GM12891 (cell line): ENCODE results near the gene SOCS1.

Source experiments
- DNase-seq: peaks from one replicate; pipeline ENCODE4 v3.0.0; 2011; ENCODE audit warnings: low spot score; ENCODE audit not compliant: insufficient read length
- FAIRE-seq: peaks from 2 replicates; lab custom pipeline; 2011; peaks lifted over from hg19 to GRCh38; lab: Jason Lieb, UNC
- PAX5 ChIP-seq: IDR thresholded peaks from 2 replicates; pipeline ENCODE4 v1.6.1; 2011; ENCODE audit warnings: low read length, moderate library complexity, mild to moderate bottlenecking; ENCODE audit not compliant: insufficient read depth, severe bottlenecking
- POLR2A ChIP-seq: IDR thresholded peaks from 2 replicates; pipeline ENCODE4 v1.6.1; 2011; ENCODE audit warnings: low read depth, low read length, control low read depth
- POLR2AphosphoS5 ChIP-seq: IDR thresholded peaks from 2 replicates; pipeline ENCODE4 v1.6.1; 2011; ENCODE audit warnings: low read depth, low read length, control low read depth
- POU2F2 ChIP-seq: IDR thresholded peaks from 2 replicates; pipeline ENCODE4 v1.6.1; 2011; ENCODE audit warnings: low read depth, mild to moderate bottlenecking, control low read depth, low read length, moderate library complexity
- SPI1 ChIP-seq: IDR thresholded peaks from 2 replicates; pipeline ENCODE4 v1.6.1; 2011; ENCODE audit warnings: low read depth, low read length, control low read depth
- TAF1 ChIP-seq: IDR thresholded peaks from 2 replicates; pipeline ENCODE4 v1.6.1; 2011; ENCODE audit warnings: low read depth, low read length, control low read depth

SOCS1 gene

DNA sequence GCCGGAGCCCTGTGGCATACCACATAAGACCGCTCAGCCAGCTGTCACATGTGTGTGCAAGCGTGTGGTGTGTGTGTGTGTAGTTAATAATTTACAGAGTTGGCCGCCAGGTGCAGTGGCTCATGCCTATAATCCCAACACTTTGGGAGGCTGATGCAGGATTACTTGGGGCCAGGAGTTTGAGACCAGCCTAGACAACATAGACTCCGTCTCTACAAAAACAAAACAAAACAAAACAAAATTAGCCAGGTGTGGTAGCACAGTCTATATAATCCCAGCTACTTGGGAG, 20.4 kb downstream of the SOCS1 start:
- DNase-seq, result no peak
- no peak for FAIRE-seq
- TF ChIP-seq POLR2AphosphoS5 (no peak), POLR2A (no peak), PAX5 (no peak), SPI1 (no peak), POU2F2 (no peak), TAF1 (no peak)

DNA sequence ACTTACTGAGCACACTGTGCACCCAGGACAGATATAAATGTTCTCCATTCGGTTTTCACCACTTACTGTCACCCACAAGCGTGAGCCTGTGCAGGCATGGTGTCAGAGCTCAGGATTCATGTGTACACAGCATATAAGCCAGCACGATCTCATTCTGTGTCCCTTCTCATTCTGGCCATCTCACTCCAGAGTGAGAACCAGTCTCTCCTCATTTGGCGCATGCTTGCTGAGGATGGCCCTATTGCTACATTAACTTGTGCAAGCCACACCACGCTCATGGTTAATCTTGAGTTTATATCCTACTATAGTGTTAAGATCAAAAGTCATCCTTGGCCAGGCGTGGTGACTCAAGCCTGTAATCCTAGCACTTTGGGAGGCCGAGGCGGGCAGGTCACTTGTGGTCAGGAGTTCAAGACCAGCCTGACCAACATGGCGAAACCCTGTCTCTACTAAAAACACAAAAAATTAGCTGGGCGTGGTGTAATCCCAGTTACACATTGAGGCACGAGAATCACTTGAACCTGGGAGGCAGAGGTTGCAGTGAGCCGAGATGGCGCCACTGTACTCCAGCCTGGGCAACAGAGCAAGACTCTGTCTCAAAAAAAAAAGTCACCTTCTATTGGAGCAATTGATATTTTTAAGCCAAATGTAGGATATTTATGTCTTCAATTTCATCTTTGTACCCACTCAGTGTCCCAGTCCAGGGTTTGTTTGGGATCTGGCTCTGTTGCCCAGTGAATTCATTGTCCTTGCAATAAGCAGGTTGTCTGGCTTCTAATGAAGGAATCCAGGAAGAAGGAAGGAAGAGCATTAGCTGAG, 20.9 kb downstream of the SOCS1 start:
- DNase-seq, result no peak
- FAIRE-seq, result no peak
- no peak for TF ChIP-seq POU2F2
- no peak for TF ChIP-seq TAF1
- no peak for TF ChIP-seq PAX5
- no peak for TF ChIP-seq POLR2A
- TF ChIP-seq SPI1, result no peak
- TF ChIP-seq POLR2AphosphoS5, result no peak

DNA sequence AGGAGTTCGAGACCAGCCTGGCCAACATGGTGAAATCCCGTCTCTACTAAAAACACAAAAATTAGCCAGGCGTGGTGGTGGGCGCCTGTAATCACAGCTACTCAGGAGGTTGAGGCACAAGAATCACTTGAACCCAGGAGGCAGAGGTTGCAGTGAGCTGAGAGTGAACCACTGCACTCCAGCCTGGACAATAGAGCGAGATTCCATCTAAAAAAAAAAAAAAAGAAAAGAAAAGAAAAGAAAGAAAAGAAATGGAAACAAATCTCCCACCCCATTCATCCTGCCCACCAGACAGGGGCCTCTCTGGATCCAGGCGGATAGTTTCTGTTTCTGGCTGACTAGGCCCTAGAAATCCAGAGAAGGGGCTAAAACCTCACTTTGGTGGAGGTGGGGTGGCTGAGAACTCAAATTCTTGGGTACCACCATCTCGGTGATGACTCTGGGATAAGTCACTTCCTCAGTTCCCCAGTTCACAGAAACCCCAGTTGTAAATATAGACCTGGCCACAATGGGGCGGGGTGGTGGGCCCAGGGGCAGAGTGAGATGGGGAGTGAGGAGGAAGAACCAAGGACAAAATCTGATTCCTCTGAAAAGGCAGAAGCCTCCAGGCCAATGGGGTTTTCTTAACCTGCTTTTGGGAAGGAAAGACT, 22.2 kb downstream of the SOCS1 start:
- FAIRE-seq (no peak), DNase-seq (no peak)
- TF ChIP-seq SPI1 (peak; percentile 43; the same call in 1 of the 2 replicates), POLR2A (no peak)

DNA sequence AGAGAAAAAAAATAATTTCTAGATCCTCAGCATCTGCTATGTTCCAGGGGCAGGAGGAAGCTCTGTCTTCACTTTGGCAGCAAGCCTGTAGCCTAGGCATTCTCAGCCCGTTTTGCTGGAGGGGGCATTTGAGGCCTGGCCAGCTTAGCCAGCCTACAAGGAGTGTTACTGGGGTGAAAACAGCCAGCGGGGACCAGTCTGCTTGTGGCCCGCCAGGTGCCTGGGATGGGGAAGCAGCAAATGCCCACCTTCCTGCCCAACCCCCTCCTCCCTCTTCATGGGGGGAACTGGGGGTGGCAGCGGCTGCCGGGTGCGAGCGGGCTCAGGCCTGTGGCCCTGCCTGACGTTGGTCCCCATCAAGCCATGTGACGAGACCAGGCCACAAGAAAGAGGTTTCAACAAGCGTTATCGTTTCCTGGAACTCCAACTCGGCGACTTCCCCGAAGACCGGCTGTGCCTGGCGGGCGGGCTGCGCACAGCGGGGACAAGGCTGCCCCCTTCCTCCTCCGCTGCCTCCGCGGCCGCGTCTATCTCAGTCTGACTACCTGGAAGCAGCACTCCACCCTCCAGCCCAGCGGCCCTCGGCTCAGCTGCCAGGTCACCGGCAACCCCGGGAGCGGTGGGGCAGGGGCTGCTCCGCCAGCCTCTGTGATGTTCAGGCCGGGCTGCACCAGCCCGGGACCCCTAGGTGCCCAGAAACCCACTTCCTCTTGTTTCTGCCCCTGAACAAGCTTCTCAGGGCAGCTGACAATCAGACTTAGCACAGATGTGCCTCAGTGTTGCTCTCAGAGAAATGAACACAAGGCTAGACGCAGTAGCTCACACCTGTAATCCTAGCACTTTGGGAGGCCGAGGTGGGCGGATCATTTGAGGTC, 22.9 kb downstream of the SOCS1 start:
- peak; percentile 80 for FAIRE-seq
- peak; percentile 63 for DNase-seq
- TF ChIP-seq POU2F2, result no peak
- no peak for TF ChIP-seq PAX5
- TF ChIP-seq POLR2AphosphoS5, result no peak
- TF ChIP-seq POLR2A, result no peak
- peak; percentile 39; the same call in 1 of the 2 replicates for TF ChIP-seq SPI1

DNA sequence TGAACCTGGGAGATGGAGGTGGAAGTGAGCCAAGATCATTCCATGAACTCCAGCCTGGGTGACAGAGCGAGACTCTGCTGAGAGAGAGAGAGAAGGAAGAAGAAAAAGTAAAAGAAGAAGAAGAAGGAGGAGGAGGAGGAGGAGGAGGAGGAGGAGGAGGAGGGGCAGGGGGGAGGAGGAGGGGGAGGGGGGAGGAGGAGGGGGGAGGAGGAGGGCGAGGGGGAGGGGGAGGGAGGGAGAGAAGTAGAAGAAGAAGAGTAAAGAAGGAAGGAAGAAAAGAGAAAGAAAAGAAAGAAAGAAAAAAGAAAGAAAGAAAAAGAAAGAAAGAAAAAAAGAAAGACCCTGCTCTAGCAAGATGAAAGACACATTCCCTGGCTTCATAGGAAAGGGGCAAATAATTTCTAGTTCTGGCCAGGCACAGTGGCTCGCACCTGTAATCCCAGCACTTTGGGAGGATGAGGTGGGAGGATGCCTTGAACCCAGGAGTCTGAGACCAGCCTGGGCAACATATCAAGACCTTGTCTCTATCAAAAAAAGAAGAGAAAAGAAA, 23.6 kb downstream of the SOCS1 start:
- FAIRE-seq (no peak), DNase-seq (no peak)
- no peak for TF ChIP-seq SPI1
- no peak for TF ChIP-seq TAF1
- no peak for TF ChIP-seq PAX5
- TF ChIP-seq POLR2A, result no peak
- no peak for TF ChIP-seq POLR2AphosphoS5
- TF ChIP-seq POU2F2, result no peak

DNA sequence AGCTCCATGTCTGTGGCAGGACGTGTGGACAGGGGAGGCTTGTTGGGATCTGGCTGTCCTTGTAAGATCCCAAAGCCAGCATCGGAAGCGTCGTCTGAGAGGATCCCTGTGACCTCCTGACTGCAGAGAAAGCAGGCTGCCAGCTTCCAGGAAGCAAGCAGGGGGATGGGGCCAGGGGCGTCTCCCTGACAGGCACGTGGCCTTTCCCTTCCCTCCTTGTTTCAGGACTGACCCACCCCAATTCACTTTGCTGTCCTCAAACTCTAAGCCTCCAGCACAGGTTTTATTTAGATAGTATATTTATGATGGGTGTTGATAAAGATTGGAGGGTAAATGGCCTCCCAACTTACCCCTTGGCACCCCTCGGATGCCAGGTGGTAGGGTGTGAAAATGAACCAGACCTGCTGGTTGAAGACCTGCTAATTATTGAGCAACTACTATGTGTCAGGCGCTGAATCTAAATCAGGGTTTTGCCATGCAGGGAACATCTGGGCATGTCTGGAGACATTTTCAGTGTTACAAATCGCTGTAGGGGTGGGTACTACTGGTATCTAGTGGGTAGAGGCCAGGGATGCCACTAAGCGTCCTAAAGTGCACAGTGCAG, 24.5 kb downstream of the SOCS1 start:
- DNase-seq (no peak), FAIRE-seq (no peak)
- TF ChIP-seq POLR2AphosphoS5 (no peak), POLR2A (no peak), POU2F2 (no peak), SPI1 (no peak), PAX5 (no peak), TAF1 (no peak)

DNA sequence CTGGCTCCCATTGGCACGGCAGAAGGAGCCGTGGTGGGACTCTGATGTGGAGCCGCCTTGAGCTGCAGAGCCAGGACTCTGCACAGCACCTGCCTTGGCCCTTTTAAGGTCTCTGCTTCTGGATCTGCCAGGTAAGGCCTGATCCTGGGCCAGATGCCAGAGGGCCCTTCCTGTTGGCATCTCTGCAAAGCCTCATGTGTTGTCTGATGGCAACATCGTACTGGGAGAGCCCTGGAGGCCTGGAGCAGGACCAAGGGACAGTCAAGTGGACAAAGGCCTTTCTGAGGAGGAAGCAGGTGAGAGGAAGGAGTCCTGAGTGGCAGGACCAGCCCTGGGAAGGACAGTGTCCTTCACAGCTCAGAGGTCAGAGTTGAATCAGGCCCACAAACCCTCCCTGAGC, 26.1 kb downstream of the SOCS1 start:
- no peak for DNase-seq
- TF ChIP-seq PAX5, result no peak
- no peak for TF ChIP-seq TAF1
- TF ChIP-seq POU2F2, result no peak
- no peak for TF ChIP-seq SPI1
- TF ChIP-seq POLR2A, result no peak
- TF ChIP-seq POLR2AphosphoS5, result no peak
- FAIRE-seq, result no peak

DNA sequence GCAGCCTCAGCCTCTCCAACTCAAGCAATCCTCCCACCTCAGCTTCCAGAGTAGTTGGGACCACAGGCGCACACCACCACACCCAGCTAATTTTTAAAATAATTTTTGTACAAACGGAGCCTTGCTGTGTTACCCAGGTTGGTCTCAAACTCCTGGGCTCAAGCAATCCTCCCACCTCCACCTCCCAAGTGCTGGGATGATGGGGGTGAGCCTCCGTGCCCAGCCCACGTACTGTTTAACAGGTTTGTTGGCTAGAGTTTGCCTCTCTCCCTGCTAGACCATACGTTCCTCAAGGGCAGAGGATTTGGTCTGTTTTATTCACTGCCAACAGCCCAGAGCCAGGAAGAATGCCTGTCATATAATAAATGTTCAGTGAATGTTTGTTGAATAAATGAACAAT, 26.6 kb downstream of the SOCS1 start:
- DNase-seq (no peak), FAIRE-seq (no peak)
- no peak for TF ChIP-seq SPI1
- TF ChIP-seq PAX5, result no peak
- TF ChIP-seq POLR2A, result no peak
- no peak for TF ChIP-seq TAF1
- TF ChIP-seq POU2F2, result no peak
- TF ChIP-seq POLR2AphosphoS5, result no peak
